GM18861 (cell line): ENCODE data around the gene PALB2.
A peak's percentile ranks its signal among the peaks of the same experiment; 100 is the strongest.

Source experiments
- ATAC-seq: cut with Tn5 transposase; IDR thresholded peaks from one replicate; pipeline ENCODE4 v1.9.1; 2021; ENCODE audit not compliant: unreplicated experiment

PALB2 gene

GRCh38 chr16:23640931-23641765 lies at the start of gene PALB2, which contains the start of gene DCTN5:
TSS of gene PALB2 (minus strand) at chr16:23641310. CDS start at chr16:23641157, 153 bp downstream.
TSS of gene DCTN5 (plus strand) at chr16:23641466. CDS start at chr16:23641543, 77 bp downstream.
- peak; percentile 98 for ATAC-seq

GRCh38 chr16:23689442-23690187 lies 48.5 kb upstream of the PALB2 start:
- ATAC-seq, result no peak

GRCh38 chr16:23687034-23687808 lies 46.1 kb upstream of the PALB2 start:
- no peak for ATAC-seq

GRCh38 chr16:23683487-23683886 lies 42.4 kb upstream of the PALB2 start:
- ATAC-seq, result no peak

- no peak for ATAC-seq
Observed at GRCh38 chr16:23682181-23682580, 41.1 kb upstream of the PALB2 start.

GRCh38 chr16:23679986-23680336 lies 38.9 kb upstream of the PALB2 start:
- ATAC-seq, result no peak

GRCh38 chr16:23679274-23679985 lies 38.3 kb upstream of the PALB2 start:
- no peak for ATAC-seq

- ATAC-seq, result peak; percentile 87
Observed at GRCh38 chr16:23678430-23679273, 37.5 kb upstream of the PALB2 start, which contains the start of gene PLK1. TSS of gene PLK1 (plus strand) at chr16:23678889. CDS start at chr16:23678933, 44 bp downstream.

GRCh38 chr16:23676924-23677480 lies 35.9 kb upstream of the PALB2 start:
- no peak for ATAC-seq

- no peak for ATAC-seq
Observed at GRCh38 chr16:23673971-23674614, 33.0 kb upstream of the PALB2 start.

GRCh38 chr16:23670137-23670776 lies 29.1 kb upstream of the PALB2 start:
- ATAC-seq, result peak; percentile 83

- ATAC-seq, result no peak
Observed at GRCh38 chr16:23668873-23669272, 27.8 kb upstream of the PALB2 start.

- ATAC-seq, result no peak
Observed at GRCh38 chr16:23668225-23668624, 27.1 kb upstream of the PALB2 start.

GRCh38 chr16:23667355-23667659 lies 26.2 kb upstream of the PALB2 start:
- ATAC-seq, result no peak

- ATAC-seq, result no peak
Observed at GRCh38 chr16:23666571-23667354, 25.7 kb upstream of the PALB2 start.

GRCh38 chr16:23663918-23664317 lies 22.8 kb upstream of the PALB2 start:
- no peak for ATAC-seq

- peak; percentile 52 for ATAC-seq
Observed at GRCh38 chr16:23651943-23652468, 10.9 kb upstream of the PALB2 start.
